AG04449 (cell line): ENCODE results near the gene IGFBP6.
A peak's percentile ranks its signal among the peaks of the same experiment; 100 is the strongest.

Experiments
- CTCF ChIA-PET: fragments of 350-600 bp; formaldehyde crosslinking; extraction: SDS; loops from one replicate; lab custom pipeline; 2021; ENCODE audit warnings: antibody characterized with exemption; lab: Yijun Ruan, JAX
- POLR2A ChIA-PET: fragments of 400-600, 350-600 bp; formaldehyde crosslinking; extraction: SDS; loops from one replicate; lab custom pipeline; 2020; ENCODE audit warnings: antibody characterized with exemption, inconsistent platforms; lab: Yijun Ruan, JAX
- DNase-seq: peaks from one replicate; pipeline ENCODE4 v3.0.0-alpha.2; 2010; ENCODE audit warnings: low read depth, low spot score
- H3K4me3 ChIP-seq: 2 replicates; pipeline ENCODE4 v1.5.1; 2011; ENCODE audit warnings: low read depth, mild to moderate bottlenecking, control low read depth, low read length
- TF ChIP-seq, protein P1 (sequence below): IDR thresholded peaks from one replicate; pipeline ENCODE4 v1.5.1; 2011; ENCODE audit warnings: mild to moderate bottlenecking, moderate library complexity, low read length, control low read depth, inconsistent platforms; ENCODE audit not compliant: insufficient read depth; ENCODE audit errors: missing control alignments

IGFBP6 gene

DNA sequence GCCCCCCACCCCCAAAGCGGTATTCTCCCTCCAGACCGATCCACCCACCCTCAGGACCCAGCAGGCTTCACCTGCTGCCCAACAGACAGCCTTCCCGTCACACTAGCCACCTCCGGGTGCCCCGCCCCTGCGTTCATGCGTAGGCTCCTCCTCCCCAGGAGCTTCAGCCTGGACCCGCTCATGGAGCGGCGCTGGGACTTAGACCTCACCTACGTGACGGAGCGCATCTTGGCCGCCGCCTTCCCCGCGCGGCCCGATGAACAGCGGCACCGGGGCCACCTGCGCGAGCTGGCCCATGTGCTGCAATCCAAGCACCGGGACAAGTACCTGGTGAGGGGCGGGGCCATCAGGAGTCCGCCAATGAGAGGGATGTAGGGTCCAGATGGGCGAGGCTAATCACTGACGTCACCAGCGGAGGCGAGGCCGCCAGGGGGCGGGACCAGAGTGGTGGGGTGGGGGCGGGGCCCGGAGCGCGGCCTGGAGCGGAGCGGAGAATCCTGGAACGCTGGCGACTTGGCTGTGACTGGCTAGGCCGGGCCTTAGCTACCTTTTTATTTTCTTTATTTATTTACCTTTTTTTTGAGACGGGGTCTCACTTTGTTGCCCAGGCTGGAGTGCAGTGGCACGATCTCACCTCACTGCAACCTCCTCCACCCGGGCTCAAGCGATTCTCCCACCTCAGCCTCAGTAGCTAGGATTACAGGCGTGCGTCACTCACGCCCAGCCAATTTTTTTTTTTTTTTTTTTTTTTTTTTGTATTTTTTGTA, 43.2 kb upstream of the IGFBP6 start:
- POLR2A ChIA-PET: interaction anchor here (0.6 to 4.1 kb wide), 5 partner anchors 9 to 48 kb away, joined by 3 to 19 read pairs (median 5); partner anchors contain the start of genes EIF4B and SPRYD3
- no peak for DNase-seq
- H3K4me3 ChIP-seq: peak overlapping the region; percentile 49
- CTCF ChIA-PET: interaction anchor here (0.9 to 6.9 kb wide), 12 partner anchors 7 to 170 kb away, joined by 3 to 143 read pairs (median 6); partner anchors contain the start of gene IGFBP6
- TF ChIP-seq, protein P1, sequence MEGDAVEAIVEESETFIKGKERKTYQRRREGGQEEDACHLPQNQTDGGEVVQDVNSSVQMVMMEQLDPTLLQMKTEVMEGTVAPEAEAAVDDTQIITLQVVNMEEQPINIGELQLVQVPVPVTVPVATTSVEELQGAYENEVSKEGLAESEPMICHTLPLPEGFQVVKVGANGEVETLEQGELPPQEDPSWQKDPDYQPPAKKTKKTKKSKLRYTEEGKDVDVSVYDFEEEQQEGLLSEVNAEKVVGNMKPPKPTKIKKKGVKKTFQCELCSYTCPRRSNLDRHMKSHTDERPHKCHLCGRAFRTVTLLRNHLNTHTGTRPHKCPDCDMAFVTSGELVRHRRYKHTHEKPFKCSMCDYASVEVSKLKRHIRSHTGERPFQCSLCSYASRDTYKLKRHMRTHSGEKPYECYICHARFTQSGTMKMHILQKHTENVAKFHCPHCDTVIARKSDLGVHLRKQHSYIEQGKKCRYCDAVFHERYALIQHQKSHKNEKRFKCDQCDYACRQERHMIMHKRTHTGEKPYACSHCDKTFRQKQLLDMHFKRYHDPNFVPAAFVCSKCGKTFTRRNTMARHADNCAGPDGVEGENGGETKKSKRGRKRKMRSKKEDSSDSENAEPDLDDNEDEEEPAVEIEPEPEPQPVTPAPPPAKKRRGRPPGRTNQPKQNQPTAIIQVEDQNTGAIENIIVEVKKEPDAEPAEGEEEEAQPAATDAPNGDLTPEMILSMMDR: no peak

DNA sequence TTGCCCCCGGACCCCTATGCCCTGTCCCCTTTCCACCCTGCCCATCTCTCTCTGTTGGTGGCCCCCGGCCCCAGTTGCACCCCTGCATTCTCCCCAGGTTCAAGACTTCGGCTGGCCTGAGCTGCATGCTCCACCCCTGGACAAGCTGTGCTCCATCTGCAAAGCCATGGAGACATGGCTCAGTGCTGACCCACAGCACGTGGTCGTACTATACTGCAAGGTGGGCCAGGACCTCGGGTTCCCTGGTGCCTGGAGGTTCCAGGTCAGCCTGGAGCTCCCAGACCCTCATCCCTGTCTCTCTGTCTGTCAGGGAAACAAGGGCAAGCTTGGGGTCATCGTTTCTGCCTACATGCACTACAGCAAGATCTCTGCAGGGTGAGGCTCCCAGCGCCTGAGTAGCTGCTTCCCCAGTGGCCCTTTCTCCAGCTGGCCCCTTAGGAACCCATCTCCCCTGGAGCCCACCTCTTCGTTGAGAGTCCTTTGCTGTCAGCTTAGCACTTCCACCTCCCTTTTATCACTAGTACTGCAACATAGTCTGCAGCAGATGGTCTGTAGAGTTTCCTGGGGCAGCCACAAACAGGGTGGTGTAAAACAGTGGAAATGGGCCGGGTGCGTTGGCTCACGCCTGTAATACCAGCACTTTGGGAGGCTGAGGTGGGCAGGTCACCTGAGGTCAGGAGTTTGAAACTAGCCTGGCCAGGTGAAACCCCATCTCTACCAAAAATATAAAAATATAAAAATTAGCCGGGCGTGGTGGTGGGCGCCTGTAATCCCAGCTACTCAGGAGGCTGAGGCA, 41.8 kb upstream of the IGFBP6 start:
- ChIA-PET POLR2A (interaction anchor here (0.6 to 4.1 kb wide), 4 partner anchors 10 to 1180 kb away, joined by 3 to 19 read pairs (median 5); partner anchors contain the start of gene SPRYD3), CTCF (interaction anchor here (3.2 to 6.9 kb wide), 3 partner anchors 10 to 103 kb away, joined by 14 to 143 read pairs (median 24); partner anchors contain the start of gene IGFBP6)
- DNase-seq: no peak
- H3K4me3 ChIP-seq: no peak overlapping the region
- TF ChIP-seq, protein P1: no peak

- TF ChIP-seq, protein P1: no peak
- ChIA-PET POLR2A (interaction anchor here (0.8 to 4.1 kb wide), 4 partner anchors 8 to 23 kb away, joined by 4 to 19 read pairs (median 6); partner anchors contain the start of gene SPRYD3), CTCF (interaction anchor here (1.6 to 6.9 kb wide), 4 partner anchors 9 to 103 kb away, joined by 4 to 143 read pairs (median 19); partner anchors contain the start of gene IGFBP6)
- no peak overlapping the region for H3K4me3 ChIP-seq
- no peak for DNase-seq
Observed at GRCh38 chr12:53056296-53056695, 41.2 kb upstream of the IGFBP6 start.

DNA sequence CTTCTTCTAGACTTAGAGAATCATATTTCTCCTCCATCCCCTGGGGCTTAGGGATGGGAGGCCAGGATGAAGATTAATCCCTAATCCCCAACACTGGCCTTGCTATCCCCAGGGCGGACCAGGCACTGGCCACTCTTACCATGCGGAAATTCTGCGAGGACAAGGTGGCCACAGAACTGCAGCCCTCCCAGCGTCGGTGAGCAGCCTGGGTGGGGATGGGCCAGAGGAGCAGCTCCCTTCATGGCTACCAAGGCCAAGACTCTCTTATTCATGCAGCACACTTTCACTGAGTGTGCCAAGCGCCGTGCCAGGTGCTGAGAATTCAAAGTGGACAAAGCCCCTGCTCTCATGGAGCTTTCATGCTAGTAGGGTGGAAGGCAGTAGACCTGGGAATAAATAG, 40.6 kb upstream of the IGFBP6 start:
- H3K4me3 ChIP-seq: no peak overlapping the region
- TF ChIP-seq, protein P1: no peak
- POLR2A ChIA-PET: interaction anchor here (0.8 to 2.5 kb wide), 3 partner anchors 9 to 22 kb away, joined by 4 to 7 read pairs (median 4); partner anchors contain the start of gene SPRYD3
- CTCF ChIA-PET: interaction anchor here (0.6 to 6.9 kb wide), 5 partner anchors 9 to 102 kb away, joined by 3 to 143 read pairs (median 4); no protein-coding TSS in a partner anchor
- DNase-seq: no peak

GRCh38 chr12:53057816-53058500, 39.5 kb upstream of the IGFBP6 start:
- ChIA-PET CTCF (interaction anchor here (1.1 to 6.9 kb wide), 3 partner anchors 8 to 42 kb away, joined by 4 to 143 read pairs (median 4); no protein-coding TSS in a partner anchor), POLR2A (interaction anchor here (0.6 to 2.5 kb wide), 3 partner anchors 8 to 21 kb away, joined by 4 to 7 read pairs (median 7); partner anchors contain the start of gene SPRYD3)
- TF ChIP-seq, protein P1: no peak
- no peak for DNase-seq
- no peak overlapping the region for H3K4me3 ChIP-seq
